ENCODE data around the gene STXBP6.

The STXBP6 gene

DNA sequence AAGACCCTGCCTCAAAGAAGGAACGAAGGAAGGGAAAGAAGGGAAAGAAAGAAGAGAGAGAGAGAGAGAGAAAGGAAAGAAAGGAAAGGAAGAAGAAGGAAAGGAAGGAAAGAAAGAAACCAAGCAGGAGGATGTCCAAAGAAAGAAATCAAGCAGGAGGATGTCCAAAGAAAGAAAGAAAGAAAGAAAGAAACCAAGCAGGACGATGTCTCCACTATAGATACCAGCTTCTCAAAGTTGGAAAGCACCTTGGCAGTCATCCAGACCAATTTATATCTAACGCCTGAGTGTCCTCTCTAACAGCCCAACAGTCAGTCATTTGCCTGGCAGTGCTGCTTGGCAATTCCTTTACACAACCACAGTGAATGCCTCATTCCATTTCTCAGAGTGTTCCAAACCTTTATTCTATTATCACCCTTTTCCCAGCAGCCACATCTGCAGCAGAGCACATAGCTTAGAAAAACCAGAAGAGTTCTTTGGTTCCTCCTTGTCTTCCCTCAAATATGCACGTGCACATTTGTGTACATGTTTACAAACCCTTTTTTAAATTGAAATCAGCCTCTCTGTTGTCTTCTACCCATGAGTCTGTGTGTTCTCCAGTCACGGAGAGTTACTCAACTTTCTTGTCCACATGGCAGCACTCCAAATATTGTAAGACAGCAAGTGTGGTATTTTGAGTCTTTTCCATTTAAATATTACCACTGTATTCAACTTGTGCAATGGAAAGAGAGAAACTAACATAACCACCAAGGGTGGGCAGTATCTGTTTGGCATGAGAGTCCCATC, 138.4 kb downstream of the STXBP6 start:
- DNase-seq, result no peak

DNA sequence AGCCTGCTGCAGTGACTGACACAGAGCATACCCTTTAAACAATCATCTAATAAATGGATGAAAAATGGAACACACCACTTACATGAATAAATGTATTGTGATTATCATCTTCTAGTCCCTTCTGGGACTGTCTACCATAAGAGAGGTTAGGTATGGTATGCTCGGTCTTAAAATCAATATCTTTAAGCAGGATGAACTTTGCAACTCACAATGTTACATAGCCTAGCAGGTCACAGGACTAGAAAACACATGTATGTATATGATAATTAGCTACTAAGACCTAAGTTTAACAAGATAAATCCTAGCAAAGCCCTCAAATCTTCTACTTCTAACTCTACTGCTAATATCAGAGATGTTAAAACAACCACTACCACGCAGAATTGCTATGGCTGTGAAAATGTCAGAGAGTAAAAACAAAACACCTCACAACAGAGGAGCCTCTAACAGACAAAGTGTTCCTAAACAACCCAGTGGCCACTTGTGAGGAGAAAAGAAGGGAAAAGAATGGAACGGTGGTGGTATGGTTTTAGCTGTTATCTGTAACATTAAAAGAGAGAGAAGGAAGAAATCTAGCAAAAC, 139.4 kb downstream of the STXBP6 start:
- DNase-seq, result no peak

DNA sequence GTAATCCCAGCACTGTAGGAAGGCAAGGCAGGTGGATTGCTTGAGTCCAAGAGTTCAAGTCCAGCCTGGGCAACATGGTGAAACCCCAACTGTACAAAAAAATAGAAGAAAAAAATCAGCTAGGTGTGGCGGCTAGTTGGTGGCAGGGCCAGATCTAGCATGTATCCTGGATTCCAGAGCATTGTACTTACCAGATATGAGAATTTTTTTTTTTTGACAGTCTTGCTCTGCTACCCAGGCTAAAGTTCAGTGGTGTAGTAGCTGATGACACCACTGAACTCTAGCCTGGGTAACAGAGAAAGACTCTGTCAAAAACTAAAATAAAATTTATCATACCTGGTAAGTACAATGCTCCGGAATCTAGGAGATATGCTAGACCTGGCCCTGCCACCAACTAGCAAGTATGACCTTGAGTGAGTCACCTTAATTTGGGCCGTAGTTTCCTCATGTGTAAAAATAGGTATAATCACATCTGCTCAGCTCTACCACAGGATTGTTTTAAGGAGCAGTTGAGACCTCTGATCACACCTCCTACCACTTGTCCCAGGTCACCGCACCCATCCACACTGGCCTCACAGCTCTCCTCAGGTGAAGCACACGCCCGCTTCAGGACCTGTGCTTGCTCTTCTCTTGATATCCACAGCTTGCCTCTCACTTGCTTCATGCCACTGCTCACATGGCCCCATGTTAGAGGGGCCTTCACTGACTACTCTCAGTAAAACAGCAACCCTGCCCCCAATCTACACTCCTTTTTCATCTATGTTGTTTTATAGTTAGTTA, 140.2 kb downstream of the STXBP6 start:
- DNase-seq, result no peak

DNA sequence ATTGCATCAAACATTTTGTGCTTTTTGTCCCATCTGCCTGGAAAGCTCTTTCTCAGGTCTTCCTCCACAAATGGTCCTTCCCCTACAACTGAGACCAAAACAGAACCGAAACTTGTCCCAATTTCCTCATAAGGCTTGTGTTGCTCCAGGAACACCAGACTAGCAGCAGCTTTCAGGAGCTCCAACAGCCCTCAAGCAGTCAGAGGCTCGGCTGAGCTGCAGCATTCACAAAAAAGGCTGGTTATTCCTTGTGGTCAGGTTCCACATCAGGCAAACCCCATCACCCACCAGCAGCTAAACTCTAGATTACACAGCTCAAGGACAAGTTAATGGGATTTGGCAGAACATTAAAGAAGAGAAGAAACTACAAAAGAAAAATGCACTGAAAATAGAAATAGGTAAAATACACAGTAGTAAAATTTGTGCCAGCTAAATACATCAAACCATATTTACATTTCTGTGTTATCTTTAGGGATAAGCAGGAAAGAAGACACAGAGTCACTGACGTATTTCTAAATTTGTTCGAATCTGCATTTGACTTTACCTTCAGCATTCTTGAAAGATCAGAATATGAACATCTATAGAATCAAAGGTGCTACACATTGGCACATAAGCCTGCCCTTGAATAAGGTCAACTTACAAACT, 141.2 kb downstream of the STXBP6 start:
- no peak for DNase-seq

DNA sequence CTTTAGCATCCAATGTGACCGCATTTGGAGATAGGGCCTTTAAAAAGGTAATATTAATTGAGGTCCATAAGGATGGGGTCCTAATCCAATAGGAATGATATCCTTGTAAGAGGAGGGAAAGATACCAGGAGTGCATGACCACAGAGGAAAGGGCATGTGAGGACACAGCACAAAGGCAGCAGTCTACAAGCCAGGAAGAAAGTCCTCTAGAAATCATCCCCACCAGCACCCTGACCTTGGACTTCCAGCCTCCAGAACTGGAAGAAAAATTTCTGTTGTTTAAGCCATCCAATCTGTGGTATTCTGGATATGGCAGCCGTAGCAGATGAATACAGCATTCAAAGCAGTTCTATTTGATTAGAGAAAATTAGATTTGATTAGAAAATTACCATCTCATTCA, 145.4 kb downstream of the STXBP6 start:
- DNase-seq, result no peak

DNA sequence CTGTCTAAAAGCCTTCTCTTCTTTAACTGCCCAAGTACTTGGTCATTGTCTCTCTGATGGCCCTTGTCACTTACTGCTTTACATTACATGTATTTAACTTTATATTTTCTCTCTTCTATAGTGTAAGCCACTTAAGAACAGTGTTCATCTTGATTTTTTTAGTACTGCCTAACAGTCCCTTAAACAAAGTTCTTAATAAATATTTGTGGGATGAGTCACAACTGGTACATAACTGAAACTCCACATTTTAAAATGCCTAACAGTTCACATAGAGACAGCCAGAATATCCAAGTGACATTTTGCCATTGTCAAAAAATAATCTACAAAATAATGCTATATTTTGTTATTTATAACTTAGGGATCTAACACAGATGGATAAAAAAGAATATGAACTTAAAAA, 146.6 kb downstream of the STXBP6 start:
- DNase-seq, result no peak

DNA sequence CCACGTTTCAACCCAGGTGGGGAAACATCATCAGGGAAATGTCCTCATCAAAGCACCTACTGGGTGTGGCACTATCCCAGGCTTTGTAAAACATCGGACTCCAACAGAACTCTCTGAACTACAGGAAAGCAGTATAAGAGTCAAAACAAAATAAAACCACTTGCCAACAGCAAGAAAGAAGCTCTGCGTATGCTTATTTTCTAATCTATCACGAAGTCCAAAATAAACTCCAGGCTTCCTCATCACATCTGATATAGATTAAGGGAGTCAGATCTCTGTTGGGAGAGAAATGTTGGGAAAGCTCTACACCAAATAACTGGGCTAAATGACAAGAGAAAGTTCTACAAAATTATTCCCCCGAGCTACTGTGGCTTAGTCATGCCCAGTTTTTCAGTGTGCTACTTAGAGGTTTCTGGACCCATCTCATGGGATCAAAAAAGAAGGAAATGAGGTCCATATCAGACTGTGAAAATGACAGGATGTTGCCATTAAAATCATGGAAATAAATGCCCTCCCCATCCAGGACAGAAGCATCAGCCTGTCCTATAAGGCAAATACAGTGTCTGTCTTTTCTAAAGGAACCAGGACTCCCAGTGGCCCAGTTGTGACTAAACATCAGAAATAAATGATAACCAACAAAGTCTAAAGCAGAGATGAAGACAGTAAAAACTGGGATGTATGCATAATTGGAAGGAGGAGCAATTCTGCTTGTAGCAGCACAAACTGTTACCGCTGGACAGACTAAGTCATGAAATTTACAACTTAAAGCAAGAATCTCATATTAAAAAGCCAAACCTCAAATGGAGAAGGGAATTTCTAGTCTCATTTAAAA, 149.5 kb downstream of the STXBP6 start:
- DNase-seq, result no peak

DNA sequence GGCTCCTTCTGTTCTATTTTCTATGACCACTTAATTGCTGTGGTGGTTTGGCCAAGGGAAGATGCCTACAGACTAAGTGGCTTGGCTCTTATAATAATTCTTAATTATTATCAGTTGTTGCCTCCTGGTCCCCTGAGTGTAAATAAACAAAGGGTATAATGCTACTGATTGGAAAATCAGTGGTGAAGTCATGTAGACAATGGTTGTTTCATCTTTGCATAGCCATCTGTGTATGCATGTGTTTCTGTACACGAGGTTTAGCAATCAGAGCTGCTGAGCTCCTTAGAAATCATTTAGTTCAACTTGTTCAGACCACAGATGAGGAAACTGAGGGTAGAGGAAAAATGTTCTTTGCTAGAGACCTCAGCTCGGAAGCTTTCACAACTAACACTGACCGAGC, 152.2 kb downstream of the STXBP6 start:
- DNase-seq, result no peak

DNA sequence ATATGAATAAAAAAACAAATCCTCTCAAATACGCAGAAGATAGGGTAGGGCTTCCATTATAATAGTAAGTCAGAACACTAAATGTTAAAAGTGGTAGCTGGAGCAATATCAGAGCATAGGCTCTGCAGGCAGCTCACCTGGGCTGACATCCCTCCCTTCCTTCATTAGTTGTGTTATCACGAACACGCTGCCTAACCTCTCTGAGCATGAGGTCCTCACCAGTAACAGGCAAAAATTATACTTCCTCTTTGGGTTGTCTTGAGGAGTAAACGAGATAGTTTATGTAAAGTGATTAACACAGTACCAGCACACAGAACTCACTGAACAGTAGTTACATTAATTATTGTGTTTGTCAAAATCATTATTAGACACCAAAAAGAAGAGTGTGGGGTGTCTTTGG, 154.3 kb downstream of the STXBP6 start:
- DNase-seq, result no peak

DNA sequence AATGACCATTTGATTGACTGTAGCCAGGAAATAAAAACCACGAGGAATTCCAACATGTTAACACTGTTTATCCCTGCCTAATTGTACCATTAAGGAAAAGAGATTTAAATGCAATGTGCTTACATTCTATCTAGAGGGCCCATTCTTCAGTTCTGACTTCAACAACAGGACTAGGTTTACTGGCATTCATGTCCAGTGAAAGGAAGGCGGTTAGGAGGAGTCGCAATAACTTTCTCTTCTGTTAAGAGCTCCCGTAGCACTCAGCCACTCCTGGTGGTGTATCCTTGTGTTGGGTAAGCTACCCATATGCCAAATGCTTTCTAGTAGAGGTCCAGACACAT, 154.7 kb downstream of the STXBP6 start:
- no peak for DNase-seq

DNA sequence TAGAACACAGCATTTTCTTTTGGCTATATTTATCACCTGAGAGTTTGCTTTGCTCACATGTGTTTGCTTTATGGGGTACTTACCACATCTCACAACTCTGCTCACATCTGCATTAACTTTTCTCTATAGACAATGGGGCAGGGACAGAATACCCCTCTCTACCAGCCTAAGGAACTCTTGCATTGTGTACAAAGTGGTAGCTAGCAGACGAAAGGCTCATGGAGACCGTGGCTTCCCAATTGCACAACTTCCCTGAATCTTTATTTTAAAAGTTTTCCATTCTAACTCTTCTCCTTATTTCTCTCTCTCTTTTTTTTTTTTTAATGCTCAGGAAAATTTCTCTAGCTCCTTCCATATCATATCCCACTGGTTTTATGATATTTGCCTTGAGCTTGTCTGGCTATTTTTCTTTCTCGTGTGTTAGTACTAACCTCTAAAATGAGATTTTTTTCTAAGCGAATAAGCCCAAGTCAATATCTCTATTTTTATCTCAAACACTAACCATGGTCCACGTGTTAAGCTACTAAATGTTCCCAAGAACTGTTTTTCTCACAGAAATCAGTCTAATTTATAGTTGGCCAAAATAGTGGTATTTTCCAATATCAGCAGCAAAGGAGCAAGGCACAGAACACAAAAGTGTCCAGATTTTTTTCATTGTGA, 155.2 kb downstream of the STXBP6 start:
- DNase-seq, result no peak

DNA sequence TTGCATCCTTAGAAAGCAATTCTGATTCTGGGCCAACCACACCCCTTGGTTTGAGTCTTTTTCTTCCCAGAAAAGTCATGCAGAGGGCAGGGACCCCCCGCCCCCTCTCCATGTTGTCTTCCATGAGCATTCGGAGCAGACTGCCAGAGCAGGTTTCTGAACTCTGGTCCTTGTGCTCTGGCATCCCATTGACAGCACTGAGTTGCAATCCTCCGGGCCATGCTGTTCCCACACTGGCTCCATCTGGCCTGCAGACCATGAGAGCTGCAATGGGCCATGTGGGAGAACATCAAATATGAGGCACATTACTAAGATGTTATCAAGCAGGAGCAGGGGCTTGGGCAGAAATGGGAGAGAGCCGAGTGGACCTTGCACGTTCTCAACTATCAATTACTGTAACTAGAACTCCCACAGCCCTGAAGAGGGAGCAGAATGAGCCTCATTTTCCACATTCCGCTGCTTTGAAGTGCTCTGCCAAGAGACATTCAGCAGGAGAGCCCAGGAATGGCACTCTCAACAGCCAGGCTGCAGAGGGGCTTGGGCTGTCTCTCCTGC, 157.4 kb downstream of the STXBP6 start:
- no peak for DNase-seq

DNA sequence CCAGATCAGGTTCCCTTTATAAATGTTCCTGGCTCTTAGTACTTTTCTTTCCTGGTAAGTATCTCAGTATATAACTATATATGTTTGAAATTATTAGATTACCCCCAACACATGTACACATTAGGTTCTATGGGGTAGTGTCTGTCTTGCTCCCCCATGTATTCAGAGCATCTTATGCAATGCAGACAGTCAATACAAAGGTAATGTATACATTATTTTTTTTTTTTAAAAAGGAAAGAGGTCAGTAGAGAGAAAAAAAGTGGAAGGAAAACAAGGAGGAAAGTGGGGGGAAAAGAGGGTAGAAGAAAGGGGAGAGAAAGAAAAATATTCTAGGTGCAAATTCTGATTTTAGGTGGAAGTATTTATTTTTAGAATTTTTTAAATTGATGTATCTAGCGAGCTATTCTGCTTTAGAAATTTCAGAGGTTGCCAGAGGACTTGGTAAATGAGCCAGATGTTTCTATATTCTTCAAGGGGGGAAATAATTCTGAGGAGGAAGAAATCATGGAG, 157.9 kb downstream of the STXBP6 start:
- no peak for DNase-seq

DNA sequence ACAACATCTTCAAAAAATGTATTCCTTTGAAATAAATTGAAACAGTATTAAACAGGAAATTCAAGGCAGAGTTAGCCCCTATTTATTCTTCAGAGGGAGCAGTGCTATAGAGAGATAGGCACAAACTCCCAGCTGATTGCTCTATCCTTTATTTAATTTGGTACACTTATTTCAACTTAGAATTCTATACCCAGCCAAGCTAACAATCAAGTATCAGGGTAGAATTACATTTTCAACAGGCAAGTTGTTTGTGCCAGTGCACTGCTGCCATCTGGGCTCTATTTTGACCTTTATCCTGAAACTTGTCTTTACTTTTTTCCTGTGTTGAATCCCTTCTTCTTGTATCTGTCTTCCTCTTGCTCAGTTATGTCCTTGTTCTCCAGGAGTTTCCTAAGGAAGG, 159.2 kb downstream of the STXBP6 start:
- DNase-seq, result no peak

DNA sequence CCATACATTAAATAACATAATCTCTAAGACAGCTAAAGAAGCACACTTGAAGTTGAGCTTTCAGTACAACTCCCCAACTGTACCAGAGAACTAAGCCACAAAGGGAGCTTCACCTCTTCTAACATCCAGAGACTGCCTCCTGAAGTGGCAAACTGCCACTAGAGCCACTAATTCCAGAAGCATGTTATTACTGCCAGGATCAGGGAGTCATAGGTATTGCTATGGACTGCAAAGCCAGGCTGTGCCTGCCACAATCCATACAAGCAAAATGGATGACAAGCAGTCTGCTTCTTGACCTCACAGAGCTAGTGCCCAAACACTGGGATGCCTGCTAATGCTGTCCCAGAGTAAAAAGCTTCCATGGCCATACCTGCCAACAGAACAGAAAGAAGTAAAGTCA, 160.1 kb downstream of the STXBP6 start:
- no peak for DNase-seq

DNA sequence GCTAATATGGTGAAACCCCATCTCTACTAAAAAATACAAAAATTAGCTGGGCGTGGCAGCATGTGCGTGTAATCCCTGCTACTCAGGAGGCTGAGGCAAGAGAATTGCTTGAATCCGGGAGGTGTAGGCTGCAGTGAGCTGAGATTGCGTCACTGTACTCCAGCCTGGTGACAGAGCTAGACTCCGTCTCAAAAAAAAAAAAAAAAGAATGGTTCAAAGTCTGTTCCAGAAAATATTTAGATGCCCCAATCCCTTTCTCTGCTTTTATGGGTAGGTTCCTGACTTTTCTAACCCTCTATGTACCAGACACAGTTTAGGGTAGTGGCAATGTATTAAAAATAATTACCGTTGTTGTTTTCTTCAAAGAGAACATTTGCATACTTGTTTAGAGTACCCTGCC, 161.4 kb downstream of the STXBP6 start:
- no peak for DNase-seq

DNA sequence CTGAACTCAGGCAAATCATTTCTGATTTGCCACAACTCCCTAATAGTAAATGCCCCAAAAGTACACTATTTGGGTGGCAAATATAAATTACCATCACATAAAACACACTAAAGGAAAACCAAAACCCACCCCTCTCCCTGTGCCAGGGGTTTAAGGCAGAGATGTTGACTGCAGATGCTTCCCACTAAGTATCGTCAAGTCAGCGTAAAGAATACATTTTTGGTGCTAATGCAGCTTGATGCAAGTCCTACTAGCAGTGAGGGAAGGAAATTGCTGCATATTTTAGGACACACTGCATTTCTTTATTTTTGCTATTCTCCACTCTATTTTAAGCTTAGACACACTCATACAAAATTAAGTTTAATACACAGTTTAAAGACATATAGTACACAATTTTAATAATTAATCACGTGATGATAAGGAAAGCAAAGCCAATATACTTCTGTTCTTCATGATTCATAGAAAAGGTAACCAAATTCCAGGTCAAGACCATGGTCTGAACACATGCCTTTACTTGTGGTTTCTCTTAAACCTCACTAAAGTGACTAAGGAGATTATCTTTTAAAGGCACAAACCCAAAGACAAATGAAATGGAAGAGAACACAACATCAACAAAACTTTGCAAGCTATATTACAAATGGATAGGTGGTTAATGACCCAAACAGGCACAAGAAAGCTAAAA, 162.2 kb downstream of the STXBP6 start:
- DNase-seq, result no peak

DNA sequence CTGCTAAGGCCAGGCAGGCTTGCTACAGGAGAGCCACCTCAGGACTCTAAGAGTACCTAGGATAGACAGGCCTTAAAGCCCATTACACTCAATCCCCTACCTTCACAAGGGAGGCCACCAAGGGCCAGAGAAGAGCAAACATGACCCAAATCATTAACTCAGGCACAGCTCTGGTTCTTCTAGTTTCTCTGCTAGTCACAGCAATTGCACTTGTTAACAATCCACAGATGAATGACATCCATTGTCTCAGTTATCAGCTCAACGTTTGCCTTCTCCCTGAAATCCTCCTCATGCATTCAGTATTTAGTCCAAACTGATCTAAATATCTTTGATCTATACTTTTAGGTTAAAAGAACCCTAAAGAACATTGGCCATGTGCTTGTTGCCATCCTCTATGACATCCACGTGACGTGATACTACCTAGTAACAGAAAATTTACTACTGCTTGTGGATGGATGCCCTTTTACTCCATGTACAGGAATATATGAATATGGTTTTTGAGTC, 164.5 kb downstream of the STXBP6 start:
- DNase-seq, result no peak

DNA sequence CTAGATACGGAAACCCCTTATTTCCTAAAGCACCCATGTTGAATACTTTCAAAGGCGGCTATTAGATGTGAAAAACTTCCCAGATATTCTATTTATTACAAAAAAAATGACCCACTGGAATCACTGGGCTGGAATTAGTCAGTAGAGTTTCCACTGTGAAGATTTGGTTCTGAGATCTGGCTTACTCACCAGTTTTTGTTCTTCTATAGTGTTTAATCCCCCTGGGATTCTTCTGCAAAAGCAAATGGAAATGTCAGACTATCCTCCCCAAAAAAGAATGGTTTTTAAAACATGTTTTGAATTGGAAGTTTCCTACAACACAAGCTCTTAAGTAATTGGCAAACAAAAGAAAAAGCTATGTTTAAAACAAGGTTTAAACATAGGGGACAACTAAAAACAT, 166.4 kb downstream of the STXBP6 start:
- DNase-seq, result no peak

DNA sequence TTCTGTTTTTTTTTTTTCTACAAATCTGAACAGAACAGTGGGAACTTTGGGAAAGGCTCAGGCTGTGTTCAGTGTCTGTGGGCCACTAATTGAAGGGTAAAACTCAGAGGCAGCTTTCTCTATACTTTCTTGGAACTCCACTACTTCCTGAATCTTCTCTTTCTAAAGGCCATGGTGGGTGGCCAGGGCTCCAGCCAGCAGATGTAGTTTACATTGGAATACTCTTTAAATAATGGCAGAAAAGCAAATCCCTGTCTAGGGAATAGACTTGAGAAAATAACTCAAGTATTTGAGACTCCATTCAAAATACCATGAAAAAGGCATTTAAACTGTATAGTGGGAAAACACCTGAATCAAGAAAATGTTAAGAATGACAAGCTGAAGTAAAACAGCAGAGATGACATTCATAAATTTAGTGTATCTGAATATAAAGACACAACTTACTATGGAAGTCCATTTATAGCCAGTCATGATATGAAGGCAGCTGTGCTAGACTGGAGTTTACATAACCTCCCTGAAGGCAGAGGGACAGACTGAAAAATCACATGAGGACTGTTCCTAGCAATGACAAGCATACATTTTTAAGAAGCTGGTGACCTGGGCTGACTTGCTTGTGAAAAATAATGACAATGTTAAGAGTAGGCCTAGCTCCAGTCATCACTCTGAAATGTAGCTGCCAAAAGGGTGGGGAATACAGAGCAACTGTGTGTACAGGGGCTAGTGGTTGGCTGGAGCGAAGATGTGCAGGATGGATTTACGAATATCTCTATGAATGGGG, 168.6 kb downstream of the STXBP6 start:
- no peak for DNase-seq
